Type B pancreatic cell (in vitro differentiated cells): Measurements from ENCODE around the gene GABARAPL1. TPM values are rescaled to one million over a fixed set of nuclear protein-coding genes. Genes with fewer than 3 reads are reported as not detected.

Source experiments
- DNase-seq: peaks from one replicate; pipeline ENCODE4 v3.0.0; 2021; ENCODE audit warnings: mixed read lengths; ENCODE audit not compliant: unreplicated experiment; ENCODE audit errors: extremely low spot score
- H3K27ac Mint-ChIP-seq: 2 replicates; pipeline ENCODE4 v1.8.0; 2021; ENCODE audit warnings: mild to moderate bottlenecking, mixed read lengths
- H3K27me3 Mint-ChIP-seq: 2 replicates; pipeline ENCODE4 v1.8.0; 2021; ENCODE audit warnings: mixed read lengths
- H3K36me3 Mint-ChIP-seq: 2 replicates; pipeline ENCODE4 v1.8.0; 2021; ENCODE audit warnings: mixed read lengths
- H3K4me1 Mint-ChIP-seq: one replicate; pipeline ENCODE4 v1.8.0; 2021; ENCODE audit warnings: mixed read lengths; ENCODE audit not compliant: unreplicated experiment
- H3K4me3 Mint-ChIP-seq: 2 replicates; pipeline ENCODE4 v1.8.0; 2021; ENCODE audit warnings: mild to moderate bottlenecking, mixed read lengths
- H3K9me3 Mint-ChIP-seq: 2 replicates; pipeline ENCODE4 v1.8.0; 2021; ENCODE audit warnings: mixed read lengths
- total RNA-seq: library from RNA; stranded (reverse); gene quantifications from 2 replicates; pipeline ENCODE4 v1.2.1, GENCODE V29; 2021; ENCODE audit warnings: low replicate concordance
- TF ChIP-seq, protein P1 (sequence below): fragments of 200-600 bp; sonication (generic); conservative IDR thresholded peaks from 2 replicates; pipeline ENCODE4 v1.5.0; 2021; ENCODE audit warnings: antibody characterized with exemption, mild to moderate bottlenecking

The GABARAPL1 gene
- total RNA-seq, 1 donor from 2014 or later: 43.5 TPM

DNA sequence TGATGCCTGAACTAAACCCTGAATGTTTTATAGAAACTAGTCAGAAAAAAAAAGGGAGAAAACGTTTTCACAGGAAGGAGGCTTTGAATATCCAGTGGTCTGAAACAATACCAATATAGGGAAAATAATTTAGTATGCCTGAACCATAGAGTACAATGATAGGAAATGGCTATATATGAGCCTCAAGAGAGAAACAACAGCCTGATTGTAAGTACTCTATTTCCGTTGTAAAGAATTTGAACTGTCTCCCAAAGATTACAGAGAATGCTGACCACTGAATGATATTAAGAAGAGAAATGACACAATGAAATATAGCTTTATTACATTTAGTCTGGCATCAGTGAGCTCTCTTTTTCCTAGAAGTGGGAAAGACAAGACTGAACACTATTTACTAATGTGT lies 5.5 kb upstream of the GABARAPL1 start:
- Mint-ChIP-seq H3K4me1 (peaks cover 2% of the 10 kb centered on the region), H3K27me3 (peaks cover 3% of the 10 kb centered on the region), H3K4me3 (no peak overlapping the region), H3K36me3 (peaks cover 2% of the 10 kb centered on the region), H3K27ac (peak overlapping the region; percentile 26), H3K9me3 (no peaks in the 10 kb centered on the region)
- no peak for DNase-seq
- TF ChIP-seq, protein P1, sequence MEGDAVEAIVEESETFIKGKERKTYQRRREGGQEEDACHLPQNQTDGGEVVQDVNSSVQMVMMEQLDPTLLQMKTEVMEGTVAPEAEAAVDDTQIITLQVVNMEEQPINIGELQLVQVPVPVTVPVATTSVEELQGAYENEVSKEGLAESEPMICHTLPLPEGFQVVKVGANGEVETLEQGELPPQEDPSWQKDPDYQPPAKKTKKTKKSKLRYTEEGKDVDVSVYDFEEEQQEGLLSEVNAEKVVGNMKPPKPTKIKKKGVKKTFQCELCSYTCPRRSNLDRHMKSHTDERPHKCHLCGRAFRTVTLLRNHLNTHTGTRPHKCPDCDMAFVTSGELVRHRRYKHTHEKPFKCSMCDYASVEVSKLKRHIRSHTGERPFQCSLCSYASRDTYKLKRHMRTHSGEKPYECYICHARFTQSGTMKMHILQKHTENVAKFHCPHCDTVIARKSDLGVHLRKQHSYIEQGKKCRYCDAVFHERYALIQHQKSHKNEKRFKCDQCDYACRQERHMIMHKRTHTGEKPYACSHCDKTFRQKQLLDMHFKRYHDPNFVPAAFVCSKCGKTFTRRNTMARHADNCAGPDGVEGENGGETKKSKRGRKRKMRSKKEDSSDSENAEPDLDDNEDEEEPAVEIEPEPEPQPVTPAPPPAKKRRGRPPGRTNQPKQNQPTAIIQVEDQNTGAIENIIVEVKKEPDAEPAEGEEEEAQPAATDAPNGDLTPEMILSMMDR: no peak

- H3K27me3 Mint-ChIP-seq: peaks cover 7% of the 10 kb centered on the region
- DNase-seq: no peak
- H3K9me3 Mint-ChIP-seq: no peaks in the 10 kb centered on the region
- peaks cover 5% of the 10 kb centered on the region for H3K4me1 Mint-ChIP-seq
- peaks cover 12% of the 10 kb centered on the region for H3K36me3 Mint-ChIP-seq
- peak overlapping the region; percentile 67 for H3K27ac Mint-ChIP-seq
- H3K4me3 Mint-ChIP-seq: no peak overlapping the region
- TF ChIP-seq, protein P1: no peak
Observed at GRCh38 chr12:10210225-10210624, 2.5 kb upstream of the GABARAPL1 start.

DNA sequence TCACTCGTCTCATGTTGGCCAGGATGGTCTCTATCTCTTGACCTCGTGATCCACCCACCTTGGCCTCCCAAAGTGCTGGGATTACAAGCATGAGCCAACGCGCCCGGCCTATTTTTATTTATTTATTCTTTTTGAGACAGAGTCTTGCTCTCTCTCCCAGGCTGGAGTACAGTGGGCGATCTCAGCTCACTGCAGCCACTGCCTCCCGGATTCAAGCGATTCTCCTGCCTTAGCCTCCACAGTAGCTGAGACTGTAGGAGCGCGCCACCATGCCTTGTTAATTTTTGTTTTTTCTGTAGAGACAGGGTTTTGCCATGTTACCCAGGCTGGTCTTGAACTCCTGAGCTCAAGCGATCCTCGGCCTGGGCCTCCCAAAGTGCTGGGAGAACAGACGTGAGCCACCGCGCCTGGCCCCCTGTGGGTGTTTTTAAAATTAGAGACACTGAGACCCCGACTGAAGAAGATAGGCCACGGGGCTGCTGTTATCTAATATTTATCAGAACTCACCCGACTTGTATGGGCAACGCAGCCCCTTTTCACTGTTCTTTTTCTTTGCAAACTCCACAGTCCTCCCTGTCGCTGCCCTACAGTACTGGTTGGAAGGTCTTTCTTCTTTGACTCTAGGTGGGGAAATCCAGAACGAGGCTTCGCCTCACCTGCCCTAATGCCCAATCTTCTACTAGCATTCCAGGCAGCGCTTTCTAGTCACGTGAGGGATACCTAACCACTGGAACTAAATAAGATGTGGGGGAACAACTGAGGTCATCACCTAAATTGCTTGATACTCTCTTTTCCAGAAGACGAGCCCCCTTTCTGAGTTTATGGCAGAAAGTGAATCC lies 1.4 kb upstream of the GABARAPL1 start:
- peak overlapping the region; percentile 53 for H3K4me3 Mint-ChIP-seq
- peak overlapping the region; percentile 100 for H3K27ac Mint-ChIP-seq
- peaks cover 5% of the 10 kb centered on the region for H3K4me1 Mint-ChIP-seq
- TF ChIP-seq, protein P1: no peak
- no peak for DNase-seq
- H3K27me3 Mint-ChIP-seq: peaks cover 7% of the 10 kb centered on the region
- H3K9me3 Mint-ChIP-seq: no peaks in the 10 kb centered on the region
- peaks cover 14% of the 10 kb centered on the region for H3K36me3 Mint-ChIP-seq

- Mint-ChIP-seq H3K36me3 (peaks cover 14% of the 10 kb centered on the region), H3K9me3 (no peaks in the 10 kb centered on the region), H3K27ac (peak overlapping the region; percentile 100), H3K4me3 (peak overlapping the region; percentile 97), H3K27me3 (peaks cover 7% of the 10 kb centered on the region), H3K4me1 (peaks cover 5% of the 10 kb centered on the region)
- TF ChIP-seq, protein P1: no peak
- DNase-seq: peak; percentile 91
Observed at GRCh38 chr12:10211940-10212738, 538 bp upstream of the GABARAPL1 start.

DNA sequence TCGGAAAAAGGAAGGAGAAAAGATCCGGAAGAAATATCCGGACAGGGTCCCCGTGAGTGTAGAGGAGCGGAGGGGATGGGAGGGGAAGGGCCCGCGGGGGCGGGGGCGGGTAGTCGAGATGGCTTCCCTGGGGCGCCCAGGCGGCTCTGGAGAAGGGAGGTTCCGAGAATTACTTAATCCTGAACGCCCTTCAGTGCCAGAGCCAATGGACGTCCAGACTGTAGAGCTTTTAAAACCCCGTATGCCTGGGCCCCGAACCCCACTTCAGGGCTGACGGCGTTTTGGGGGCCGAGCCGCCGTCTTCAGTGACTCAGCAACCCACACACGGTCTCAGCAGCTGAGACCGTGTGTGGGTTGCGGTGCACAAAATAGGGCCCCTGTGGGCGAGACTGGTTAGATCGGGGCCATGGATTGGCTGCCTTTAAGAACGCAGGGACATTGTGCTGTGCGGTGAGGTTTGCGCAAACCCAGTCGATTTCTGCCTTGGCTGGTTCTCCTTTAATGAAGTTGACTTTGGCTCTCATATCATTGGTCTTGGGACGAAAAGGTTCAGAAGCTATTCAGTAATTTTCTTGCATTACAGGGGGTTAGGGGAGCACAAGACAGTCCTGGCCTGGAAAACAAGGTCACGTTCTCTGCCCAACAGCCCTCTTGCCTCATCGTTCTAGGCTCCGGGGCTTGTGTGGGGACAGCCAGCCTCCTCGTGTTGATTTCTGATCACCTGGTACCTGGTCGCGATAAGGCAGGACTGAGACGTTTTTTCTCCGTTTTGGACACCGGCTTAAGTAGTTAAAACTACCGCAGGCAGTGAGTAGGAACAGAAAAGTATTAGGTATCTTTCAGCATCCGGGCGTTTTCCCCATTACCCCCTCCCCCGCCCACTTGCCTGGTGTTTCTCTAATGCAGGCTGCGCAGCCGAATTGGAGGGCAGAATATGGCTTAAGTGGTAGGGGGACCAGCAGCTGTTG lies 775 bp downstream of the GABARAPL1 start:
- H3K9me3 Mint-ChIP-seq: no peaks in the 10 kb centered on the region
- H3K27me3 Mint-ChIP-seq: peaks cover 7% of the 10 kb centered on the region
- H3K4me3 Mint-ChIP-seq: peak overlapping the region; percentile 97
- peak overlapping the region; percentile 100 for H3K27ac Mint-ChIP-seq
- no peak for DNase-seq
- TF ChIP-seq, protein P1: no peak
- peaks cover 5% of the 10 kb centered on the region for H3K4me1 Mint-ChIP-seq
- H3K36me3 Mint-ChIP-seq: peaks cover 17% of the 10 kb centered on the region
